ENCODE results near the gene LRP1.

Gene LRP1

DNA sequence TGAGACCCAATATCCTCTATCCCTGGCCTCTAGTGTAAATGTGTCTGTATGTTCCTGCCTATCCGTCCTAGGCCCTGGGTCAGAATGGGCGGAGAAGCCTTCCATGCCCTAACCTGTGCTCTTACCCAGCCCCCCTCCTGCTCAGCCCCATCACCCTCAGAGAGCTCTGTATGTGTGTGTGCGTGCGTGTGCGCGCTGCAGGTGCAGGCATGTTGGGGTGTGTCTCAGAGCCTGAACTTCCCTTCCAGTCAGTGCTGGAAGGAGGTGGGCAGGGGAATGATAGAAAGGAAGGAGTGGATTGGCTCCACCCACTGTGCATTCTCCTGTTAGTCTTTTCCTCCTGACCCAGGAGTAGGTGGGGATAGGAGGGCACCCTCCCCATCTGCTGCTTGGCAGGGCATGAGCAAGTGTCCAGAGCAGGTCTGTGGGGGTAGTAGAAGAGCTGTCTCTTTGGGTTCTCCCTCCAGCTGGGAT, 32.1 kb upstream of the LRP1 start:
- TF ChIP-seq TAF1 (IDR thresholded peaks at IDR 0.05; ENCODE audit: borderline replicate concordance, low read depth, low read length) (no peak), POLR2AphosphoS5 (IDR thresholded peaks at IDR 0.05; ENCODE audit: low read depth, low read length) (no peak), POLR2A (IDR thresholded peaks at IDR 0.05; ENCODE audit: low read depth, low read length) (no peak)
- DNase-seq (ENCODE audit: insufficient read length) (no peak), FAIRE-seq (no peak)

DNA sequence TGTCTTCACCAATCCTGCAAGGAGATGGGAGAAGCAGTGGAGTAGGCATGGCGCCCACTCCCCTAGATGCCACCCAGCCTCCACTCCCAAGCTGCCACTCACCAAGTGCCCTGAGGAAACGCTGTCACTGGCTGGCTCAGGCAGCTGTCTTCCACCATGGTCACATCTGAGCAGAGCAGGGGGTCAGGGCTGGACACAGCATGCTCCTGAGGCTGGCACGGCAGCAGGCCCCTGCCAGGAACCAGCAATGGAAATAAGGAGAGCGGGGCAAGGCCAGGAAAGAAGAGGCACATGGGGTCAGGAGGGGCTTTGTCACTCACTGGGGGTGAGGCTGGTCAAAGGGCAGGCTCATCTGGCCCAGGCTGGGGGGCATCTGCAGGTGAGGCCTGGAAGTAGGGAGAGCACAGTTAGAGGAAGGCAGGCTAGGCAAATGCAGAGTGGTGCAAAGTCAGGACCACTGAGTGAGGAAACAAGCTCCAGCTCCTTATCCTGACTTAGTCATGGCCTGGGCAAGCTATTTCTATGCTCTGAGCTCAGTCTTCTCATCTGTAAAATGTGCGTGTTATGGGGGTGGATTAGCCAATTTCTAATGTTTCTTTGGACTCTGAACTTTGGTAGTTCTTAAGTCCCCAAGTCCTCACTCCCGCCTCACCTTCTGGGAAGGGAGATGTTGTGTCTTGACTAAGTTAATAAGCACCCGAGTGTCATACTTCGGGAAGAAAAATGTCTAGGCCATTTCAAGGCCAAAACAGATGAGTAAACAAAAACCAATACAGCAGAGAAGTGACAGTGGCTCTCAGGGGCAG, 31.3 kb upstream of the LRP1 start:
- FAIRE-seq (no peak), DNase-seq (ENCODE audit: insufficient read length) (no peak)
- TF ChIP-seq POLR2A (IDR thresholded peaks at IDR 0.05; ENCODE audit: low read depth, low read length) (no peak), POLR2AphosphoS5 (IDR thresholded peaks at IDR 0.05; ENCODE audit: low read depth, low read length) (no peak), TAF1 (IDR thresholded peaks at IDR 0.05; ENCODE audit: borderline replicate concordance, low read depth, low read length) (no peak)

DNA sequence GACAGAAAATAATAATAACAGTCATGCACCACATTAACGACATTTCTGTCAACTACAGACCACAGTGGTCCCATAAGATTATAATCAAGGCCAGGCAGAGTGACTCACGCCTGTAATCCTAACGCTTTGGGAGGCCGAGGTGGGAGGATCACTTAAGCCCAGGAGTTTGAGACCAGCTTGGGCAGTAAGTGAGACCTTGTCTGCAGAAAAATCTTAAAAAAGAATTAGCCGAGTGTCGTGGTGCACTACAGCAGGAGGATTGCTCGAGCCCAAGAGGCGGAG, 30.8 kb upstream of the LRP1 start:
- TF ChIP-seq POLR2A (IDR thresholded peaks at IDR 0.05; ENCODE audit: low read depth, low read length) = no peak
- no peak for TF ChIP-seq POLR2AphosphoS5 (IDR thresholded peaks at IDR 0.05; ENCODE audit: low read depth, low read length)
- no peak for TF ChIP-seq TAF1 (IDR thresholded peaks at IDR 0.05; ENCODE audit: borderline replicate concordance, low read depth, low read length)
- no peak for DNase-seq (ENCODE audit: insufficient read length)
- no peak for FAIRE-seq

DNA sequence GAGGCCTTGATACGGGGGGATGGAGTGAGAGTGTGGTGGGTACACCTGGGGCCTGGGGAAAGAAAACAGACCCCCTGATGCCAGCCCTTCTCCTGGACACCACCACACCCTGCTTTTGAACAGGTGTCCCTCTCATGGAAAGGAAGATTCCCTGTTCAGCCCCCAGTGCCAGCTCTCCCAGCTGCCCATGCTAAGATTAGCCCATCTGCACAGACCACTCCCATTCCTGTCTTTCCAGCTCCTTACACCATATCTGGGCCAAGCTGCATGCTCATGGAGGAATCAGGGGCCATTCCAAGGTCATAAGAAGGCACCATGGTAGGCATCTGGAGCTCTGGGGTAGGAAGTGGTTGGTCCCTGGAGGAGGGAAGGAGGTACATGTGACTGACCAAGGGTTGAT, 29.7 kb upstream of the LRP1 start:
- FAIRE-seq (no peak), DNase-seq (ENCODE audit: insufficient read length) (no peak)
- TF ChIP-seq POLR2A (IDR thresholded peaks at IDR 0.05; ENCODE audit: low read depth, low read length) (peak; percentile 20; the same call in 1 of the 2 replicates), POLR2AphosphoS5 (IDR thresholded peaks at IDR 0.05; ENCODE audit: low read depth, low read length) (no peak), TAF1 (IDR thresholded peaks at IDR 0.05; ENCODE audit: borderline replicate concordance, low read depth, low read length) (no peak)

DNA sequence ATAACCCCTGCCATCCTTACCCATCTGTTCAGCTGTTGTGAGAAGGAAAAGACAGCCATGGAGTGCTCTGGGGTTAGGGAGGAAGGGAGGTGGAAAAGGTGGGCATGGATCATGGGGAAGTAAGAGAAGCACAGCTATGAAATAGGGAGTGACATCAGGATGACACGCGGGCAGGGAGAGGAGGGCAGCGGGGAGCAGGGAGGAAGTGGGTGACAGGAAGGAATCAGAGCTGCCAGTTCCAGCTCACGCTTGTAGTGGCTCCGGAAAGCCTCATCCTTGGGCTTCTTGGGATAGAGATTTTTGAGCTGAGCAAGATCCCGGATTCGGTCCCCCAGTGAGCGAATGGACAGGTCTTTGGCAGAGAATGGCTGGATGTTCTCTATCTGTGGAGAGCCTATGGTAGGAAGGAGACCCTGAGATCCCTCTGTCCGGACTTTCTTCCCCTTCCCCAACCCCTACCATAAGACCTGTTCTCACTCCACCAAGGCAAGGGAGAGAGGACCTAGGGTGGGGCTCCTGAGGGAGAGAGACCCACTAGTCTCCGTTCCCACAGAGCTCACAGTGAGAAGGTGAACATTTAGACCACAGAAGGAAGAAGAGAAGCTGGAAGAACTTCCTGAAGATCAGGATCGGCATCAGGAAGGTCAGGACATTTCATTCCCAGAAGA, 29.1 kb upstream of the LRP1 start:
- FAIRE-seq = no peak
- TF ChIP-seq POLR2A (IDR thresholded peaks at IDR 0.05; ENCODE audit: low read depth, low read length) = no peak; the same call in 1 of the 2 replicates
- no peak for TF ChIP-seq POLR2AphosphoS5 (IDR thresholded peaks at IDR 0.05; ENCODE audit: low read depth, low read length)
- TF ChIP-seq TAF1 (IDR thresholded peaks at IDR 0.05; ENCODE audit: borderline replicate concordance, low read depth, low read length) = no peak
- no peak for DNase-seq (ENCODE audit: insufficient read length)

DNA sequence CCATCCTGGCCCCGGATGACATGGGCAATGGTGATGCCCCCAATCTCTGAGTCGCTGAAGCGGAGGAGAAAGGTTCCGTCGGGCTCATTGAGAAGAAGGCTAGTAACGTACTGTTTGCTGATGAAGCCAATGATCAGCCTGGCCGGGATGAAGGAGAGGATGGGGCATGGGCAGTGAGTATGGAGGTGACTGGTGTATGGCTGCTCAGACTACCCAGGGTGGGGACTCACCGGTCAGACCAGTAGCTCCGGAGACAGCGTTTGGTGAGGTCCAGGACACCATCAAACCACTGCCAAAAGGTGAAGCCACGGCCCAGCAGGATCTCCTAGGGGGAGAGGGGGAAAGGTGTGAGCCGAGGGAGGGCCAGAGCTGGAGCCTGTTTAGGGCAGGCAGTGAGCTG, 28.5 kb upstream of the LRP1 start:
- TF ChIP-seq POLR2A (IDR thresholded peaks at IDR 0.05; ENCODE audit: low read depth, low read length) (no peak), POLR2AphosphoS5 (IDR thresholded peaks at IDR 0.05; ENCODE audit: low read depth, low read length) (no peak), TAF1 (IDR thresholded peaks at IDR 0.05; ENCODE audit: borderline replicate concordance, low read depth, low read length) (no peak)
- FAIRE-seq (no peak), DNase-seq (ENCODE audit: insufficient read length) (no peak)

DNA sequence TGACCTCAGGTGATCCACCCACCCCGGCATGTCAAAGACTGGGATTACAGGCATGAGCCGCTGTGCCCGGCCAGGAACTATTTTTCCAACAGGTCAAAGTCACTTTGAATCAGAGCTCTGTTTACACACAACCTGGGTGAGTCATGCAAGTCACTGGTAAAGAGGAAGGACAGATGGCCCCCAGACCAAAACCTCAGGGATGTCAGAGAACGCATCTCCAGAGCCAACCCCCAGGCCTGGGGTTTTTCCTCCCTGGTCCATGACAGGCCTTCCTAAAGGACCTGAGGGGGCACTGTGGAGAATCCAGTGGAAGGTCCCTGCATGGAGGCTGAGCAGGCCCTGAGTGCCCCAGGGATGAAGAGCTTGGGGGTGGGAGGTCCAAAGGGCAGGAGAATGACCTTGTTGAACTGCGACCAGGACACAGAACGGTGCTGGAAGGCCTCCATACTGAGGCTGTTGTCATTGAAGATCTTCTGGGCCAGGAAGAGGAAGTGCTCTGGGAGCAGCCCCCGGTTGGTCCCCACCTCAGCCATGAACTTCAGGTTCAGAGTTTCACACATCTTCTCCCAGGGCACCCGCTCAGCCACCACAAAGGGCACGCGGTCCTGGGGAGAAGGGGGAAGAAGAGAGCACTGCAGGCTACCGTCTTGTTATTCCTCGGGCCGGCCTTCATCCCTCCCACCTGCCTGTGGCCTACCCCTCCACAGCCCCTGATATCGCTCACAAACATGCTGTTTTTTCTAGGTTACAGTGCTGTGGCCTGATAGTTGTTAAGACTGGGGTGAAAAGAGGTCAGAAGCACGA, 26.2 kb upstream of the LRP1 start:
- no peak for FAIRE-seq
- DNase-seq (ENCODE audit: insufficient read length) = no peak

DNA sequence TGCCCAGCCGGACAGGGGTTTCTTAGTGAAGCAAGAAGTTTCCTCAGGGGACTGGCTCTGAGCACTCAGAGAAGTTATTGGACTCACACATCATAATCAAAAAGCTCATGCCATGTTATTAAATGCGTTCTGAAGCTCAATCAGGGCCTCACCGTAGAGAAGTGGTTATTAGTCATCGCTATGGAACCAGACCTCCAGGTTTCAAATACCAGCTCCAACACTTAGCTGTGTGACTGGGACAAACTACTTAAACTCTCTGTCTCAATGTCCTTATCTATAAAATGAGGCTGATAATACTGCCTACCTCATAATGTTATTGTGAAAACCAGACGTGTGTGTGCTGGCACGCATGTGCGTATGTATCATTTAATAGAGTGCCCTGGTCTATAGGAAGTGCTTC, 24.4 kb upstream of the LRP1 start:
- no peak for FAIRE-seq
- no peak for TF ChIP-seq TAF1 (IDR thresholded peaks at IDR 0.05; ENCODE audit: borderline replicate concordance, low read depth, low read length)
- no peak for TF ChIP-seq POLR2A (IDR thresholded peaks at IDR 0.05; ENCODE audit: low read depth, low read length)
- TF ChIP-seq POLR2AphosphoS5 (IDR thresholded peaks at IDR 0.05; ENCODE audit: low read depth, low read length) = no peak
- no peak for DNase-seq (ENCODE audit: insufficient read length)

More for the DNA sequence above, 26.2 kb upstream of the LRP1 start:
- TF ChIP-seq TAF1 (IDR thresholded peaks at IDR 0.05; ENCODE audit: borderline replicate concordance, low read depth, low read length) (no peak), POLR2A (IDR thresholded peaks at IDR 0.05; ENCODE audit: low read depth, low read length) (no peak), POLR2AphosphoS5 (IDR thresholded peaks at IDR 0.05; ENCODE audit: low read depth, low read length) (no peak)

DNA sequence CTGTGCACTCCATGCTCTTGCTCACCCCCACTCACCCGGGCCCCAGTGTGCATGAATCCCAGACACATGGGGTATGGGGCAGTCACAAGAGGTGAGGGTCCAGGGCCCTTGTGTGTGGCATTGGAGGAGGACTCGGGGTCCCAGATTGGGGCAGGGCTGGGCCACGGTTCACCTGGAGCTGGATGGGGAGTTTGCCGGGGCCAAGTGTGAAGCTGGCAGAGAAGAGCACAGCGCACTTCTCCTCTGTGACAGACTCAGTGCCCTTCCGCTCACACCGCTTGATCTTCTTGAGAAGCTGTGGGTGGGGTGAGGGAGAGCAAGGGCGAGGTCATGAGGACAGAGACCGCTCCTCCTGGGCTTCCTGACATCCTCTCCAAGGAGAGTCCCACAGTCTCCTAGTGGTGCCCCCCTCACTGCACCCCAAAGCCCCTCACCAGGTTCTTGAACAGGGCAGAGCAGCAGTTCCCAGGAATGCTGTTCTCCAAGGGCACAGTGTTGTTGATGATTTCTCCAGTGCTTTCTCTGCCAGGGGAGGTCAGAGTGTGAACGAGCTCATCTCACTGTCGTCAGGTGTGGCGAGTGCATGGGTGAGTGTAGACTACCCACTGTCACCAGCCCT, 23.9 kb upstream of the LRP1 start:
- DNase-seq (ENCODE audit: insufficient read length) (no peak), FAIRE-seq (no peak)
- TF ChIP-seq TAF1 (IDR thresholded peaks at IDR 0.05; ENCODE audit: borderline replicate concordance, low read depth, low read length) (no peak), POLR2A (IDR thresholded peaks at IDR 0.05; ENCODE audit: low read depth, low read length) (no peak)

DNA sequence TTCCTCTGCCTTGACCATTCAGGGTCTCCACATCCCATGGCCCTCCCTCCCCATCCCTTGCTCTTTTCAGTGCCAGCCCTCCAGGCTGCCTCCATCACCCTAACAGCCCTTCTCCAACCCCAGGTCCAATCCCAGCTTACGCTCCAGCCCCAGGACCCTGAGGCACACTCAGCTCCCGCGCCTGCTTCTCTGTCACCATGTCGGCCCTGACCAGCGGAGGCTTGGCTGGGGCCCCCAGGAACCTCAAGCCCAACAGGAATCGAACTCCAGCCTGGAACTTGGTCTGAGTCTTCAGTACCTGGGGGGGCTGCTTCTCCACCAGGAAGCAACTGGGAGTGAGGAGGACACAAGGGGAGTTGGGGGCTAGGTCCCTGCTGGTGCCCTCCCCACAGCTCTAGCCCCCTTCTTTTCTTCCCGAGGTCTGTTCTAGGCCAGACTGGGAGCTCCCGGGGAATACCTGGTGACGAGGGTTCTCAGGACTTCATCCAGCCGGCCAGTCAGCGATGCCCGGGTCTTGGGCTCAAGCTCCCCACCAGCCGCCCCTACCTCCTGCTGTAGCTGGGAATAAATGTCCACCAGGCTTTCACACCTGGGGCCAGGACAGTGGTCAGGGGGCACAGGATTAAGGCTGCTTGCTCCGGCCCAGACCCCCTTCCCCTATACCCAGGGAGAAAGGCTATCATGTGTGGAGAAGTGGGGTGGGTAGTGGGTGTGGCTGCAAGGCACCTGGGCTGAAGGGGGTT, 23.1 kb upstream of the LRP1 start:
- FAIRE-seq = no peak
- no peak for TF ChIP-seq POLR2A (IDR thresholded peaks at IDR 0.05; ENCODE audit: low read depth, low read length)
- TF ChIP-seq POLR2AphosphoS5 (IDR thresholded peaks at IDR 0.05; ENCODE audit: low read depth, low read length) = no peak
- TF ChIP-seq TAF1 (IDR thresholded peaks at IDR 0.05; ENCODE audit: borderline replicate concordance, low read depth, low read length) = no peak
- no peak for DNase-seq (ENCODE audit: insufficient read length)

All from GM12892 (cell line).